Epithelial cell of esophagus (primary cell): ENCODE data around the gene ZNF784.
A peak's percentile ranks its signal among the peaks of the same experiment; 100 is the strongest.
"Not testable (repeated sequence)": the region's sequence is repeated elsewhere in the genome, so short reads cannot be mapped to it uniquely, and the experiment has no call there.

ENCODE experiments used
- DNase-seq: peaks from one replicate; pipeline ENCODE4 v3.0.0; 2010; ENCODE audit warnings: low read depth
- H3K4me3 ChIP-seq: 2 replicates; pipeline ENCODE4 v1.5.1; 2011; ENCODE audit warnings: mild to moderate bottlenecking, low read length, control low read depth
- TF ChIP-seq, protein P1 (sequence below): IDR thresholded peaks from 2 replicates; pipeline ENCODE4 v1.5.1; 2011; ENCODE audit warnings: low read depth, mild to moderate bottlenecking, low read length, control low read depth, inconsistent platforms; ENCODE audit not compliant: insufficient read depth; ENCODE audit errors: missing control alignments

Gene ZNF784

DNA sequence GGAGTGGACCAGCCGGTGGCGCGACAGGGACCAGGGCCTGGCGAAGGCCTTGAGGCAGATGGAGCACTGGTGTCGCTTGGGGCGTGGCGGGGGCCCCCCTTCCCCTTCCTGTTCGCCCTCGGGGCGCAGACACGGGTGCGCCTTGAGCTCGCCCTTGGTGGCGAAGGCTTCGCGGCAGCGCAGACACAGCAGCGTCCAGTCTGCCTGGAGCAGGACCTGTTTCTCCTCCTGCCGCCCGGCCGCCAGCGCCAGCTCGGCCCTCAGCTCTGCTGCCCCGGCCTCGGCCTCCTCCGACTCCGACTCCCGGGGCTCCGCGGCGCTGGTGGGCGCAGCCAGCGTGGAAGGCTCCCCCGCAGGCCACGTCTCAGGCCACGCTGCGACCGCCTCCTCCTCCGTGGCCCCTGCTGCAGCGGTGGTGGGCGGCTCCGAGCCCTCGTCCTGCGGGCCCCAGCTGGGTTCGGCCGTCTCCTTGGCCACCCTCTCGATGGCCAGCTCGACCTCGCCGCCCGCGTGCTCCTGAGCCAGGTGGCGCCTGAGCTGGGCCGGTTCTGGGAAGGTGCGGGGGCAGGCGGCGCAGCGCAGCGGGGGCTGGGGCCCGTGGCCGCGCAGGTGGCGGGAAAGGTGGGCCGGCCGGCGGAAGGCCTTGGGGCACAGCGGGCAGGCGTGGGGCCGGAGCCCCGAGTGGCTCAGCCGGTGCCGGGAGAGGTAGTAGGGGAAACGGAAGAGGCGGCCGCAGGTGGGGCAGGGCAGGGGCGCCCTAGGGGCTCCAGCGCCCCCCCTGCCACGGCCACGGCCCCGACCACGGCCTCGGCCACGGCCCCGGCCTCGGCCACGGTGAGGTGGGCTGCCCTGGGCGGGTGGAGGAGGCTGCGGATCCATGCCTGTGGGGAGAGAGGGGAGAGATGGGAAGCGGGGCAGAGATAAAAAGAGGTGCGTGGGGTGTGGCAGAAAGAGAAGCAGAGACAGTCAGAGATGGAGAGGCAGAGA, 45.3 kb downstream of the ZNF784 start:
- H3K4me3 ChIP-seq: peak overlapping the region; percentile 90
- TF ChIP-seq, protein P1, sequence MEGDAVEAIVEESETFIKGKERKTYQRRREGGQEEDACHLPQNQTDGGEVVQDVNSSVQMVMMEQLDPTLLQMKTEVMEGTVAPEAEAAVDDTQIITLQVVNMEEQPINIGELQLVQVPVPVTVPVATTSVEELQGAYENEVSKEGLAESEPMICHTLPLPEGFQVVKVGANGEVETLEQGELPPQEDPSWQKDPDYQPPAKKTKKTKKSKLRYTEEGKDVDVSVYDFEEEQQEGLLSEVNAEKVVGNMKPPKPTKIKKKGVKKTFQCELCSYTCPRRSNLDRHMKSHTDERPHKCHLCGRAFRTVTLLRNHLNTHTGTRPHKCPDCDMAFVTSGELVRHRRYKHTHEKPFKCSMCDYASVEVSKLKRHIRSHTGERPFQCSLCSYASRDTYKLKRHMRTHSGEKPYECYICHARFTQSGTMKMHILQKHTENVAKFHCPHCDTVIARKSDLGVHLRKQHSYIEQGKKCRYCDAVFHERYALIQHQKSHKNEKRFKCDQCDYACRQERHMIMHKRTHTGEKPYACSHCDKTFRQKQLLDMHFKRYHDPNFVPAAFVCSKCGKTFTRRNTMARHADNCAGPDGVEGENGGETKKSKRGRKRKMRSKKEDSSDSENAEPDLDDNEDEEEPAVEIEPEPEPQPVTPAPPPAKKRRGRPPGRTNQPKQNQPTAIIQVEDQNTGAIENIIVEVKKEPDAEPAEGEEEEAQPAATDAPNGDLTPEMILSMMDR: no peak

DNA sequence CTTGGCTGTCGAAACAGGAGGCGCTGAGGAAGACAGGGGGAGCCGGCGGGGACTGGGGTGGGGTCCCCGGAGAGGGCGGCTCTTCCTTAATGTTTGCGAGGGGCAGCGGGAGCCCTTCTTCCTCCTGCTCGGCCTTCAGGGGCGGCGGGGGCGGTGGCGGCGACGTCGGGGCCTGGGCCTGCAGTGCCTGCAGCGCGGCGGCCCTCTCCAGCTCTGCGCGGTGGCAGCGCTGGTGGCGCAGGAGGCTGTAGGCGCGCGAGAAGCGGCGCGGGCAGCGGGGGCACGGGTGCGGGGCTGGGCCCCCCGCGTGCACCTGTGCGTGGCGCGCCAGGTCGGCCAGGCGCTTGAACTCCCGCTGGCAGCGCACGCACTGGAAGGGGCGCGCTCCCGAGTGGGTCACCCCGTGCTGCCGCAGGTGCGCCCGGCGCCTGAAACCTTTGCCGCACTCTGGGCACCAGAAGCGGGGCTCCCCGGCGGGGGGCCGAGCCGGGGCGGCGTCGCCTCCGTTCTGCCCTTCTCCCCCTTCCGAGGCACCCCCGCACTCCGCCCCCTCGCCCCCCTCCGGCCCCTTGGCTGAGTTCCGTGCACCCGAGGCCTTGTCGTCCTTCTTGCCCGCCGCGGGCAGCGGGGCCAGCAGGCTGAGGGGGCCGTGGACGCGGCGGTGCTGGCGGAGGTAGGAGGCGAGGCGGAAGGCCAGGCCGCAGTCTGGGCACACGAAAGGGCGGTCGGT, 46.2 kb downstream of the ZNF784 start:
- DNase-seq: no peak
- H3K4me3 ChIP-seq: no peak overlapping the region
- TF ChIP-seq, protein P1: no peak

More for the DNA sequence above, 45.3 kb downstream of the ZNF784 start:
- DNase-seq: no peak

DNA sequence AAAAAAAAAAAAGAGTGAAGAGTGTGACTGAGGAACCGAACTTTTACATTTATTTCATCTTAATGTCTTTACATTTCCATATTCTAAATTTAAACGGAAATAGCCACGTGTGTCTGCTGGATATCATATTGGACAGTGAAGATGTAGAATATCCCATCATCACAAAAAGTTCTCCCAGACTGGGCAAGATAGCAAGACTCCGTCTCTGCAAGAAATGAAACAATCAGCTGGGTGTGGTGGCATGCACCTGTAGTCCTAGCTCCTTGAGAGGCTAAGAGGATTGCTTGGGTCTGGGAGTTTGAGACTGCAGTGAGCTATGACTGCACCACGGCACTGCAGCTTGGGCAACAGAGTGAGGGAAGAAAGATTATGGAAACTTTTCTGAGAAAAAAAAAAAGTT, 47.6 kb downstream of the ZNF784 start:
- no peak for DNase-seq
- no peak overlapping the region for H3K4me3 ChIP-seq
- TF ChIP-seq, protein P1: no peak

DNA sequence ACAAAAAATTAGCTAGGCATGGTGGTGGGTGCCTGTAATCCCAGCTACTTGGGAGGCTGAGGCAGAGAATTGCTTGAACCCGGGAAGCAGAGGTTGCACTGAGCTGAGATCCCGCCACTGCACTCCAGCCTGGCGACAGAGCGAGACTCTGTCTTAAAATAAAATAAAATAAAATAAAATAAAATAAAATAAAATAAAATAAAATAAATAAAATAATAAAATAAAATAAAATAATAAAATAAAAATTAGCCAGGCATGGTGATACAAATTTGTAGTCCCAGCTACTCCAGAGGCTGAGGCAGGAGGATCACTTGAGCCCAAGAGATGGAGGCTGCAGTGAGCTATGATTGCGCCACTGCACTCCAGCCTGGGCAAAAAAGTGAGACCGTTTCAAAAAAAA, 50.4 kb downstream of the ZNF784 start:
- not testable (repeated sequence) for DNase-seq, H3K4me3 ChIP-seq
